LNCaP clone FGC (cell line): ENCODE results near the gene CYFIP1.

Source experiments
- DNase-seq: peaks from one replicate; pipeline ENCODE4 v3.0.0-alpha.2; 2011; ENCODE audit warnings: low read depth
- H3K4me3 ChIP-seq: 2 replicates; pipeline ENCODE4 v1.5.1; 2011; ENCODE audit warnings: mild to moderate bottlenecking, low read depth, low read length, control low read depth
- CTCF ChIP-seq: IDR thresholded peaks from 2 replicates; pipeline ENCODE4 v1.5.1; 2012; ENCODE audit warnings: mild to moderate bottlenecking; ENCODE audit not compliant: control insufficient read depth, insufficient read depth; ENCODE audit errors: extremely low read depth

CYFIP1 gene

DNA sequence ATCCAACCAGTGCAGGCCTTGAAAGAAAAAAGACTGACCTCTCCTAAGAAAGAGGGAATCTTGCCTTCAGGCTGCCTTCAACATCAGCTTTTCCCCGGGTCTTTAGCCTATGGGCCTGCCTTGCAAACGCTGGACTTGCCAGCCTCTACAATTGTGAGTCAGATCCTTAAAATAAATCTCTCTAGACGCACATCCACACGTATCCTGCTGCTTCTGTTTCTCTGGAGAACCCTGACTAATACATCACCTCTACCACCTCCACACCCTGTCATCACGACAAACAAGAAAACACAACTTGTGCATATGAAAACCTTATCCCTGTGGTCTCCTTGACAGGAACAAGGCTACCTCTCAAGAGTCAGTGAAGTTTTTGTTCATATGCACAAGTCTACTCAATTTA is 11.8 kb downstream of the CYFIP1 start:
- no peak overlapping the region for H3K4me3 ChIP-seq
- DNase-seq: no peak
- no peak for TF ChIP-seq CTCF

DNA sequence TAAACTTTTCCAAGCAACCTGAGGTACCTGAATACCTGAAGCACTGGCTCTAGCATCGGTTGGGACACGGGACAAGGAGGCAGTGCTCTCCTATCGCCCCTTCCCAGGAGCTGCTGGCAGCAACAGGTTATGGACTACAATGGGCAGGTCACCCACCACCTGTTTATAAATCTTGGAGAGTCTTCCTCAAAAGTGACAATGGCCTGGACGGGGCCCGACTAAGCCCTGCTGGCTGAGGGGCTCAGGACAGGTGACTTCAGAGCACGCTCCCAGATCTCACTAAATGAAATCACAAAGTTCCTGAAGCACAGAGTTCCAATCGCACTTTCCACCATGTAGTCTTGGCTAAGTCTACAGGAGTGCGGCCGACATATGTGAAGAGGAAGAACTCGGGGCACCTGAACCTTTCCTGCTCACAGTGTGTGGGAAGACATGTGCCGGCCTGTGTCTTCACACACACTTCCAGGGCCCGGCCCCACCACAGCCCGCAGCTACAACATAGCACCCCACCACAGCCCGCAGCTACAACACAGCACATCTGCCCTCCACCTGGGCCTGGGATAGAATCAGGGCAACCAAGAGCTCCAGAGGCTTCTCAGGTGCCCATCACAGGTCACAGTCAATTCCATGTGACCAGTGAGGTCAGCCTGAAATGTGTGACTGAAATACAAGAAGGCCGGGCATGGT is 12.9 kb downstream of the CYFIP1 start:
- TF ChIP-seq CTCF: no peak
- no peak for DNase-seq
- no peak overlapping the region for H3K4me3 ChIP-seq

- DNase-seq: no peak
- TF ChIP-seq CTCF: no peak
- H3K4me3 ChIP-seq: no peak overlapping the region
These were observed 13.7 kb downstream of the CYFIP1 start for GRCh38 chr15:22966321-22967083.

DNA sequence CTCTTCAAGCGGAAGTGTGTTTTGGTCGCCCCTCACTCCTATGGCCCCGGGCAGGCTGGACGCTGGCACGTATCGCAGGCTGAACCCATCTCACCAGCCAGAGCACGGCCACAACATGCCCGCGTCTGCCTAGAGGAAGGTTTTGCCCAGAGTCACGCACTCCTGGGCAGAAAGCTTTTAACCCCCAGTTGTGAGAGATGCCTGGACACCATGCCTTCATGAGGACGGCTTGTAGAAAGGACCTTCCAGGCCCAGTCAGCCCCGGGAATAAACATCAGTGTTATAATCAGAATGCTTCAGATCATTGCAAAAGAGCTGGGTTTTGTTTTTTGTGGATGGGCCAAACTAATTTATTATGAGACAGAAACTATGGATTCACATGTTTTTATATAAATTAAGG is 16.5 kb downstream of the CYFIP1 start:
- DNase-seq: no peak
- TF ChIP-seq CTCF: no peak
- H3K4me3 ChIP-seq: no peak overlapping the region

- no peak for DNase-seq
- TF ChIP-seq CTCF: no peak
- no peak overlapping the region for H3K4me3 ChIP-seq
These were observed 17.6 kb downstream of the CYFIP1 start for GRCh38 chr15:22962611-22963010.

DNA sequence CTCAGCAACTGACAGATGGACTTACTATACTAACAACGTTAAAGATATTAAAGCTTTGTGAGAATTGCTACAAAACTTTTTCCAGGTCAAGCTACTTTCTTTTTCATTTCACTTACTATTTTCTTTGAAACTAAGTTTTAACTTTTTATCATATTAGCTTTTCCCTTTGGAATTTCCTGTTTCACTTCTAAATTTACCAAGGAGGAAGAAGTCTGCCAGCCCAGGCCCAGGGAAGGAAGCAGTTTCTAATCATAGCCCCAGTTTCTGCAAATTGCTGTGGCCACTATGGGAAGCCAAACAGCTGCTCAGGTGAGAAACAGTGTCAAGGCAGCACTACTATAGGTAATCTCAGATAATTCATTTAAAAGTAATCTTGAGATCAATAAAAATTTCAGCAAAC is 18.4 kb downstream of the CYFIP1 start:
- TF ChIP-seq CTCF: no peak
- H3K4me3 ChIP-seq: no peak overlapping the region
- DNase-seq: no peak
